Spleen (tissue), 11 donors: ENCODE data around the gene ZNF474. TPM values are rescaled to one million over a fixed set of nuclear protein-coding genes. Genes with fewer than 3 reads are reported as not detected.

ENCODE experiments used
- DNase-seq: peaks from one replicate; pipeline ENCODE4 v3.0.0-alpha.2; 2020
- H3K27ac ChIP-seq, 8 donors: fragments of 200-600 bp; sonication (generic) in 7 of 8; 1 replicate in 4 of 8; 2 replicates in 4 of 8; pipeline versions ENCODE4 v1.5.0 to v1.8.0; 2016 to 2021; ENCODE audit warnings: inconsistent platforms in 4 of 8, mild to moderate bottlenecking in 4 of 8, moderate library complexity in 1 of 8
- H3K27me3 ChIP-seq, 7 donors: fragments of 200-600 bp; sonication (generic) in 6 of 7; replicated peaks in 1 of 7; 1 replicate in 4 of 7; 2 replicates in 3 of 7; pipeline versions ENCODE4 v1.5.0 to v1.8.0; 2016 to 2021; ENCODE audit warnings: inconsistent platforms in 3 of 7, mild to moderate bottlenecking in 1 of 7
- H3K36me3 ChIP-seq, 6 donors: fragments of 200-600 bp; sonication (generic) in 5 of 6; 1 replicate in 4 of 6; 2 replicates in 2 of 6; pipeline versions ENCODE4 v1.5.0 to v1.8.0; 2016 to 2021; ENCODE audit warnings: inconsistent platforms in 2 of 6
- H3K4me1 ChIP-seq, 6 donors: fragments of 200-600 bp; sonication (generic) in 5 of 6; 1 replicate in 3 of 6; 2 replicates in 3 of 6; pipeline versions ENCODE4 v1.5.0 to v1.8.0; 2016 to 2021; ENCODE audit warnings: inconsistent platforms in 3 of 6
- H3K4me3 ChIP-seq, 8 donors: fragments of 200-600 bp; sonication (generic) in 7 of 8; 1 replicate in 4 of 8; 2 replicates in 4 of 8; pipeline versions ENCODE4 v1.5.0 to v1.8.0; 2016 to 2021; ENCODE audit warnings: inconsistent platforms in 4 of 8, mild to moderate bottlenecking in 4 of 8, moderate library complexity in 2 of 8
- H3K9me3 ChIP-seq, 8 donors: fragments of 200-600 bp; sonication (generic) in 7 of 8; 1 replicate in 4 of 8; 2 replicates in 4 of 8; pipeline versions ENCODE4 v1.5.0 to v1.8.0; 2016 to 2021; ENCODE audit warnings: inconsistent platforms in 4 of 8
- CTCF ChIP-seq, 11 experiments: fragments of 200-600 bp in 7 of 11; fragments of 450-650 bp in 4 of 11; sonication (generic) in 4 of 11; IDR thresholded peaks in 8 of 11; conservative IDR thresholded peaks in 3 of 11; 1 replicate in 7 of 11; 2 replicates in 4 of 11; pipeline versions ENCODE4 v1.4.0 to v1.8.0; 2016 to 2021; ENCODE audit warnings: antibody characterized with exemption in 11 of 11, inconsistent platforms in 4 of 11, mild to moderate bottlenecking in 1 of 11
- POLR2A ChIP-seq, 3 donors: fragments of 450-650 bp; IDR thresholded peaks; one replicate each; pipeline ENCODE4 v1.5.1; 2017; ENCODE audit warnings: antibody characterized with exemption in 3 of 3, mild to moderate bottlenecking in 1 of 3
- POLR2AphosphoS5 ChIP-seq, 3 donors: sonication (generic); formaldehyde crosslinking; IDR thresholded peaks; one replicate each; pipeline ENCODE4 v1.5.1; 2017; ENCODE audit warnings: antibody characterized with exemption in 3 of 3
- WGBS, 5 donors: extraction: QIAGEN DNeasy Blood & Tissue Kit in 3 of 5; methylation state at CpG; one replicate each; pipeline versions ENCODE4 v1.1.5 to v1.1.7; 2013 to 2018; 5-methylcytosine and 5-hydroxymethylcytosine counted together
- intact Hi-C: fragments of 100-400 bp; cut with DNase I; formaldehyde crosslinking; loops from one replicate; pipeline ENCODE4 v1.15.0; 2023; ENCODE audit warnings: low total_unique reads
- polyA plus RNA-seq, 3 donors: library from polyadenylated mRNA; stranded (reverse); fragments of 200-250 nt; gene quantifications; one replicate each; pipeline ENCODE4 v1.2.1, GENCODE V29; 2013
- total RNA-seq, 7 donors: library from RNA; depleted of rRNA in 3 of 7; stranded (reverse); fragments of >200 nt in 3 of 7; fragmentation: NEBNext Ultra II Directional in 4 of 7; extraction: Animal tissue kit (Norgen Biotek cat#: 25700) in 4 of 7; gene quantifications; one replicate each; pipeline versions ENCODE4 v1.1.0 to v1.2.1, GENCODE V29; 2016 to 2021
- donor health status: healthy with polysubstance abuse.
- donor health status: DM: no; HTN: no; CAD: no; lungs with moderate emphysema.
- donor health status: DM: no; HTN: no; CAD: no.
- donor health status: Bipolar disorder and iron deficiency.
- donor health status: healthy.
- donor health status: DM: no; HTN: no; CAD: no.
- donor health status: DM: yes; HTN: yes; CAD: no.

Gene ZNF474
- total and polyA plus RNA-seq, 10 donors: 0.05 to 0.60 (median 0.42) TPM; not detected in 5

DNA sequence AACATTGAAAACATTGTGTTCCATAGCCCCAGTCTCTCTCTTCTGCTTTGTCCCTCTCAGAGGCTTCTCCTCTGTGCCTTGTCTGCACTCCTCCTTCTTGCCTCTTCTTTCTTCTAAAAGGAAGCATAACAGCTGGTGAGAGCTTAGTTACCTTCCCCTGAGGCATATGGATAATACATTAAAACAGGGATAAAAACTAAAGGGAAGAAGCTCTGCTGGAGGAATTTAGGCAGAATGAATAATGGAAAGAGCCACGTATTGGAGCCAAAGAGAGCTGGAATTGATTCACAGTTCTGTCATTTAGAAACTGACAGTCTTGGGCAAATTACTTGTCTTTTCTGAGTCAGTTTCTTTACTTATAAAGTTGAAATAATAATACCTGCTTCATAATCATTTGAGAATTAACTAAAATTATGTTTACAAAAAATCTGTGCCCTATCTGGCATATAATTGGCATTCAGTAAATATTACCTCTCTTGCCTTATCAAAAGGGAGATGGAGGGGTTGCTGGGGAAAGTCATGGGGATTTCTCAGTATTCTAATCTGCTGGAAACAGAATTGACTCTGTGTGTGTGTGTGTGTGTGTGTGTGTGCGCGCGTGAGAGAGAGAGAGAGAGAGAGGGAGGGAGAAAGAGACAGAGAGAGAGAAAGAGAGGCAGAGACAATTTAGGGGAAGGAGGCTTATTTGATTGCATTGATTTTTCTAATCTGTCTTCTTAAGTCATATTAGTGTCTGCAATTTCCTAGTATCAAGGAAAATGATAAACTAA is 20.2 kb downstream of the ZNF474 start:
- DNase-seq: no peak
- Histone ChIP-seq H3K27ac (no peak overlapping the region), H3K27me3 (no peaks in the 10 kb centered on the region), H3K4me1 (no peaks in the 10 kb centered on the region), H3K36me3 (no peaks in the 10 kb centered on the region), H3K9me3 (no peaks in the 10 kb centered on the region), H3K4me3 (no peak overlapping the region)
- intact Hi-C loops: no loop called here
- 64 to 86% (median 76%) methylated on average over 4 of the region's 4 CpGs for WGBS, 5 donors
- no peak for TF ChIP-seq POLR2AphosphoS5 (IDR thresholded peaks at IDR 0.05)
- TF ChIP-seq POLR2A (IDR thresholded peaks at IDR 0.05): no peak

DNA sequence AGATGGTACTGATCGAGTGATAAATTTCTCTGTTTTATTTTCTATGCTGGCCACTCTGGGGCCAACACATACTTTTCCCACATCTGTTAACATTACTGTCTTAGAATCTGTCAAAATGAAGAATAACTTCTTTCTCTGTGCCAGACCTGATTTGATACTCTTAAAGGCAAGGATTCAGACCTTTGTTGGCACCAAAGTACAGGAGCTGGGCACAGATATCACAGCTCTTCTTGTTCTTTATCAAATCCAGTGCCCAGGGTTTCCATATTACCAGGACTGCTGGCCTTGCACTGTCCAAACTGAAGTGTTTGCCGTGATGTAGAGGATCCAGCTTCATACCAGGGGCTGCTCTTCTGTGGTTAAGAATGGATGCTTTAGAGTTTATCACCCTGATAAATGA is 20.9 kb downstream of the ZNF474 start:
- Histone ChIP-seq H3K36me3 (no peaks in the 10 kb centered on the region), H3K4me3 (no peak overlapping the region), H3K9me3 (no peaks in the 10 kb centered on the region), H3K4me1 (no peaks in the 10 kb centered on the region), H3K27me3 (no peaks in the 10 kb centered on the region), H3K27ac (no peak overlapping the region)
- DNase-seq: no peak
- intact Hi-C loops: no loop called here
- TF ChIP-seq POLR2AphosphoS5 (IDR thresholded peaks at IDR 0.05): no peak
- TF ChIP-seq CTCF (IDR thresholded peaks at IDR 0.05 in 8 of 11, conservative IDR thresholded peaks at IDR 0.05 in 3 of 11): no peak
- TF ChIP-seq POLR2A (IDR thresholded peaks at IDR 0.05): no peak
- 72 to 78% (median 75%) methylated on average over 2 of the region's 2 CpGs for WGBS, 5 donors

- no peaks in the 10 kb centered on the region for H3K4me1 ChIP-seq
- no peak for TF ChIP-seq POLR2A (IDR thresholded peaks at IDR 0.05)
- TF ChIP-seq POLR2AphosphoS5 (IDR thresholded peaks at IDR 0.05): no peak
- no peak for TF ChIP-seq CTCF (IDR thresholded peaks at IDR 0.05 in 8 of 11, conservative IDR thresholded peaks at IDR 0.05 in 3 of 11)
- no peak overlapping the region for H3K27ac ChIP-seq
- intact Hi-C loops: no loop called here
- H3K9me3 ChIP-seq: no peaks in the 10 kb centered on the region
- DNase-seq: no peak
- no peak overlapping the region for H3K4me3 ChIP-seq
- WGBS, 5 donors: 73 to 94% (median 90%) methylated on average over 4 of the region's 4 CpGs
- no peaks in the 10 kb centered on the region for H3K27me3 ChIP-seq
- no peaks in the 10 kb centered on the region for H3K36me3 ChIP-seq
These were observed 22.3 kb downstream of the ZNF474 start for GRCh38 chr5:122151640-122152039.

DNA sequence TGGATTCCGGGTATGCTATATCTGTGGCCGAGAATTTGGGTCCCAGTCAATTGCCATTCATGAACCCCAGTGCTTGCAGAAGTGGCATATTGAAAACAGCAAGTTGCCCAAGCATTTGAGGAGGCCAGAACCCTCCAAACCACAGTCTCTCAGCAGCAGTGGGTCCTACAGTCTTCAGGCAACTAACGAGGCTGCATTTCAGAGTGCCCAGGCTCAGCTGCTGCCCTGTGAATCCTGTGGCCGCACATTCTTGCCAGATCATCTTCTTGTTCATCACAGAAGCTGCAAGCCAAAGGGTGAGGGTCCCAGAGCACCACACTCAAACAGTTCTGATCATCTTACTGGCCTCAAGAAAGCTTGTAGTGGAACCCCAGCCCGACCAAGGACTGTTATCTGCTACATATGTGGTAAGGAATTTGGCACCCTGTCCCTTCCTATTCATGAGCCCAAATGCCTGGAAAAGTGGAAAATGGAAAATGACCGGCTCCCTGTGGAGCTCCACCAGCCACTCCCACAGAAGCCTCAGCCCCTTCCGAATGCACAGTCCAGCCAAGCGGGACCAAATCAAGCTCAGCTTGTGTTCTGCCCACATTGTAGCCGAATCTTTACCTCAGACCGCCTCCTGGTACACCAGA is 23.0 kb downstream of the ZNF474 start:
- no peak overlapping the region for H3K27ac ChIP-seq
- H3K9me3 ChIP-seq: no peaks in the 10 kb centered on the region
- no peaks in the 10 kb centered on the region for H3K4me1 ChIP-seq
- no peak for DNase-seq
- H3K27me3 ChIP-seq: no peaks in the 10 kb centered on the region
- 82 to 89% (median 87%) methylated on average over 9 to 10 of the region's 10 CpGs for WGBS, 5 donors
- H3K36me3 ChIP-seq: no peaks in the 10 kb centered on the region
- TF ChIP-seq CTCF (IDR thresholded peaks at IDR 0.05 in 8 of 11, conservative IDR thresholded peaks at IDR 0.05 in 3 of 11) (no peak), POLR2AphosphoS5 (IDR thresholded peaks at IDR 0.05) (no peak), POLR2A (IDR thresholded peaks at IDR 0.05) (no peak)
- H3K4me3 ChIP-seq: no peak overlapping the region
- intact Hi-C loops: no loop called here
